IMR-90 (cell line): ENCODE data around the gene R3HDM2. TPM values are rescaled to one million over a fixed set of nuclear protein-coding genes. Genes with fewer than 3 reads are reported as not detected.

Experiments used
- ATAC-seq: fragments of 200-7000 bp; cut with Tn5 transposase; 2 replicates; pipeline ENCODE4 v1.9.1; 2020; ENCODE audit warnings: low read depth, mild to moderate bottlenecking, moderate library complexity
- BruUV-seq: library from RNA; stranded (reverse); fragments of 400-500 nt; replicated peaks from 2 replicates; lab custom pipeline; 2021; lab: Mats Ljungman, UMichigan
- CTCF ChIA-PET: fragments of 300-600 bp; formaldehyde crosslinking; extraction: SDS; loops from one replicate; lab custom pipeline; 2021; ENCODE audit warnings: antibody characterized with exemption; lab: Yijun Ruan, JAX
- POLR2A ChIA-PET: fragments of 300-600 bp; sonication (Branson Sonifier 250); formaldehyde crosslinking; loops from one replicate; lab custom pipeline; 2022; ENCODE audit warnings: antibody characterized with exemption; ENCODE audit not compliant: unreplicated experiment; lab: Charles Lee
- DNase-seq: peaks from one replicate; pipeline ENCODE4 v3.0.0; 2013
- H2AFZ ChIP-seq: replicated peaks from 2 replicates; pipeline ENCODE3; 2013; ENCODE audit warnings: low read length, mild to moderate bottlenecking; ENCODE audit not compliant: poor library complexity
- H2AK5ac ChIP-seq: 2 replicates; pipeline ENCODE4 v1.6.1; 2013; ENCODE audit warnings: low read depth, low read length, inconsistent platforms
- H2AK9ac ChIP-seq: replicated peaks from 2 replicates; pipeline ENCODE3; 2013; ENCODE audit warnings: mild to moderate bottlenecking, low read depth, low read length, moderate library complexity; ENCODE audit not compliant: poor library complexity
- H2BK120ac ChIP-seq: 2 replicates; pipeline ENCODE4 v1.6.1; 2013; ENCODE audit warnings: low read depth, low read length, inconsistent platforms
- H2BK15ac ChIP-seq: 3 replicates; pipeline ENCODE4 v1.6.1; 2013; ENCODE audit warnings: low read depth, low read length, inconsistent platforms
- H2BK20ac ChIP-seq: 2 replicates; pipeline ENCODE4 v1.6.1; 2013; ENCODE audit warnings: low read depth, mild to moderate bottlenecking, inconsistent platforms, low read length, moderate library complexity
- H2BK5ac ChIP-seq: 2 replicates; pipeline ENCODE4 v1.6.1; 2013; ENCODE audit warnings: mild to moderate bottlenecking, low read depth, low read length, inconsistent platforms; ENCODE audit not compliant: poor library complexity, severe bottlenecking
- H3K14ac ChIP-seq: replicated peaks from 2 replicates; pipeline ENCODE4 v1.6.1; 2013; ENCODE audit warnings: low read depth, low read length, inconsistent platforms
- H3K18ac ChIP-seq: 2 replicates; pipeline ENCODE4 v1.6.1; 2013; ENCODE audit warnings: low read depth, low read length, control low read depth
- H3K23ac ChIP-seq: 2 replicates; pipeline ENCODE4 v1.6.1; 2013; ENCODE audit warnings: low read depth, low read length, inconsistent platforms
- H3K27ac ChIP-seq: 2 replicates; pipeline ENCODE4 v1.5.1; 2013; ENCODE audit warnings: mild to moderate bottlenecking, control low read depth, low read length; ENCODE audit not compliant: insufficient read depth
- H3K27me3 ChIP-seq: 2 replicates; pipeline ENCODE4 v1.6.1; 2013; ENCODE audit warnings: low read length; ENCODE audit not compliant: control insufficient read depth, insufficient read depth
- H3K36me3 ChIP-seq: 2 replicates; pipeline ENCODE4 v1.6.1; 2013; ENCODE audit warnings: low read length, mixed read lengths; ENCODE audit not compliant: control insufficient read depth, insufficient read depth
- H3K4ac ChIP-seq: 2 replicates; pipeline ENCODE4 v1.6.1; 2013; ENCODE audit warnings: low read depth, low read length, inconsistent platforms
- H3K4me1 ChIP-seq: 2 replicates; pipeline ENCODE4 v1.6.1; 2013; ENCODE audit warnings: low read length, mixed read lengths; ENCODE audit not compliant: control insufficient read depth, insufficient read depth
- H3K4me2 ChIP-seq: 2 replicates; pipeline ENCODE4 v1.6.1; 2013; ENCODE audit warnings: low read depth, mild to moderate bottlenecking, control low read depth, low read length, moderate library complexity
- H3K4me3 ChIP-seq: 2 replicates; pipeline ENCODE4 v1.5.1; 2013; ENCODE audit warnings: low read depth, mild to moderate bottlenecking, control low read depth, low read length, moderate library complexity; ENCODE audit not compliant: insufficient read depth
- H3K56ac ChIP-seq: 2 replicates; pipeline ENCODE4 v1.6.1; 2013; ENCODE audit warnings: low read length, inconsistent platforms; ENCODE audit not compliant: insufficient read depth; ENCODE audit errors: extremely low read depth
- H3K79me1 ChIP-seq, 2 experiments: 2 replicates each; pipeline ENCODE4 v1.6.1; 2013; ENCODE audit warnings: low read length in 2 of 2, inconsistent platforms in 1 of 2, low read depth in 1 of 2
- H3K9ac ChIP-seq: 2 replicates; pipeline ENCODE4 v1.6.1; 2013; ENCODE audit warnings: low read depth, low read length, control low read depth
- H3K9me1 ChIP-seq: 2 replicates; pipeline ENCODE4 v1.6.1; 2013; ENCODE audit warnings: low read length, inconsistent platforms; ENCODE audit not compliant: insufficient read depth
- H3K9me3 ChIP-seq: 2 replicates; pipeline ENCODE4 v1.6.1; 2013; ENCODE audit warnings: low read length; ENCODE audit not compliant: control insufficient read depth, insufficient read depth
- H4K20me1 ChIP-seq: 2 replicates; pipeline ENCODE4 v1.6.1; 2013; ENCODE audit warnings: low read length, inconsistent platforms; ENCODE audit not compliant: insufficient read depth
- H4K5ac ChIP-seq: 2 replicates; pipeline ENCODE4 v1.6.1; 2013; ENCODE audit warnings: mild to moderate bottlenecking, low read depth, low read length, control low read depth
- H4K8ac ChIP-seq, 2 experiments: 2 replicates each; pipeline ENCODE4 v1.6.1; 2013; ENCODE audit warnings: low read depth in 2 of 2, low read length in 2 of 2, control low read depth in 1 of 2, inconsistent platforms in 1 of 2
- H4K91ac ChIP-seq: 2 replicates; pipeline ENCODE4 v1.6.1; 2013; ENCODE audit warnings: low read depth, low read length, inconsistent platforms; ENCODE audit not compliant: insufficient read depth
- CEBPB ChIP-seq: IDR thresholded peaks from 2 replicates; pipeline ENCODE4 v1.6.1; 2012; ENCODE audit warnings: low read depth, low read length, improper control_type of control experiment
- FOS ChIP-seq: fragments of 150-350 bp; IDR thresholded peaks from 2 replicates; pipeline ENCODE4 v1.6.1; 2016; ENCODE audit warnings: low read depth, low read length
- MAZ ChIP-seq: IDR thresholded peaks from 2 replicates; pipeline ENCODE4 v1.6.1; 2012; ENCODE audit warnings: low read depth, mild to moderate bottlenecking, low read length, improper control_type of control experiment, moderate library complexity, borderline replicate concordance
- MXI1 ChIP-seq: IDR thresholded peaks from 2 replicates; pipeline ENCODE4 v1.6.1; 2012; ENCODE audit warnings: low read depth, mild to moderate bottlenecking, low read length, moderate library complexity, borderline replicate concordance
- NFE2L2 ChIP-seq: fragments of 150-350 bp; IDR thresholded peaks from 2 replicates; pipeline ENCODE4 v1.6.1; 2016; ENCODE audit warnings: low read depth, mild to moderate bottlenecking, low read length
- POLR2A ChIP-seq: IDR thresholded peaks from 2 replicates; pipeline ENCODE4 v1.6.1; 2012; ENCODE audit warnings: mild to moderate bottlenecking, low read depth, low read length
- RAD21 ChIP-seq: IDR thresholded peaks from 2 replicates; pipeline ENCODE4 v1.6.1; 2012; ENCODE audit warnings: low read length, improper control_type of control experiment
- SMC3 ChIP-seq: fragments of 150-350 bp; IDR thresholded peaks from 2 replicates; pipeline ENCODE4 v1.6.1; 2016; ENCODE audit warnings: low read depth, mild to moderate bottlenecking, antibody characterized with exemption, low read length, moderate library complexity
- WGBS, 2 experiments: methylation state at CpG; one replicate each; pipeline versions ENCODE4 v1.1.5 to v1.1.7; 2013; ENCODE audit warnings: missing lambda C conversion rate in 2 of 2; ENCODE audit not compliant: insufficient read length in 1 of 2; ENCODE audit errors: extremely low coverage in 2 of 2; 5-methylcytosine and 5-hydroxymethylcytosine counted together
- dilution Hi-C: fragments of 300-500 bp; cut with HindIII; formaldehyde crosslinking; loops from one replicate; pipeline ENCODE4 v1.14.3; 2018; ENCODE audit warnings: low sequenced_read_pairs; ENCODE audit not compliant: unreplicated experiment
- in situ Hi-C: fragments of 300-500 bp; cut with MboI; formaldehyde crosslinking; loops from 3 replicates; pipeline ENCODE4 v1.14.3; 2019; ENCODE audit warnings: low sequenced_read_pairs, inconsistent platforms, mixed read lengths
- intact Hi-C: fragments of 100-400 bp; cut with micrococcal nuclease; formaldehyde crosslinking; loops from 2 replicates; pipeline ENCODE4 v1.10.0; 2022
- polyA plus RNA-seq, 3 experiments: library from polyadenylated mRNA; depleted of rRNA; stranded (reverse); fragments of >200 nt; gene quantifications; 2 replicates each; pipeline ENCODE4 v1.2.3, GENCODE V29; 2012; ENCODE audit warnings: low replicate concordance in 1 of 3
- total RNA-seq: library from RNA; depleted of rRNA; stranded (reverse); fragments of >200 nt; gene quantifications from 2 replicates; pipeline ENCODE4 v1.2.3, GENCODE V29; 2012
- TF ChIP-seq, protein P1 (sequence below): fragments of 150-350 bp; IDR thresholded peaks from 2 replicates; pipeline ENCODE4 v1.6.1; 2016; ENCODE audit warnings: low read depth, mild to moderate bottlenecking, low read length, moderate library complexity, borderline replicate concordance
- TF ChIP-seq, protein P2 (sequence below): conservative IDR thresholded peaks from 2 replicates; pipeline ENCODE4 v1.5.1; 2012; ENCODE audit warnings: mild to moderate bottlenecking, low read depth, low read length, improper control_type of control experiment
- TF ChIP-seq, protein P3 (sequence below): fragments of 150-350 bp; IDR thresholded peaks from 2 replicates; pipeline ENCODE4 v1.6.1; 2017; ENCODE audit warnings: mild to moderate bottlenecking, antibody characterized with exemption, low read length, low read depth

The R3HDM2 gene
- total and polyA plus RNA-seq, 2 of the 4 experiments (the other 2 are of a cell fraction), result 7.5 to 28.4 TPM

DNA sequence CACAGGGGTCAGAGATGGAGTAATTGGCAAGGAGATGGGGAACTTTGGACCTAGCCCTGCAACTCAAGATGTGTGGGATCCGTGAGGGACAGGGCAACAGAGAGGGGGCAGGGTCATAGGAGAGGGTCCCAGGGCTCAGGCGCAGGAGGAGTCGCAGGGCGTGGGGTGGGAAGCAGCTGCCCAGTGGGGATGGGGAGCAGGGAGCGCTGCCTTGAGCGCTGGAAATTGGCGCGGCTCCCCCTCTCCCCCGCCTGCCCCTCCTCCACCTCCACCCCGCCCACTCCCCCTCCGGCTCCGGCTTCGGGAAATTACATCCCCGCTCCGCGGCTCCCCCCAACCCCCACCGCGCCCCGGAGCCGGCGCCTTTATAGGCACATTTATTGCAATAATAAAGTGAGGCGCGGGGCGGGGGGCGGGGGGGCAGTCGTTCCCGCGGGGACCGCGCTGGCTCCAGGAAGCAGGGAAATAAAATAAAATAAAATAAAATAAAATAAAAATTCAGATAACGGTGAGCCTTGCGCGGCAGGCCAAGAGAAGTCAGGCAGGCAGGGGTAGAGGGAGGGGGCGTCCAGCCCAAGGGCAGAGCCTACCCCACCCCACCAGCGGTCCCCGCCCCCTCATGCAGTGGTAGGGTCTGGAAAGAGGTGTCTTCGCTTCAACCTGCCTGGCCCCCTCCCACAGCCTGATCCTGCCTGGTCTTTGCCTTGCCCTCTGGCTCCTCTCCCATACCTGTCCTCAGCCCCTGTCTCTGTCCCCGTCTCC, 210.7 kb downstream of the R3HDM2 start (continued):
- TF ChIP-seq, protein P1, sequence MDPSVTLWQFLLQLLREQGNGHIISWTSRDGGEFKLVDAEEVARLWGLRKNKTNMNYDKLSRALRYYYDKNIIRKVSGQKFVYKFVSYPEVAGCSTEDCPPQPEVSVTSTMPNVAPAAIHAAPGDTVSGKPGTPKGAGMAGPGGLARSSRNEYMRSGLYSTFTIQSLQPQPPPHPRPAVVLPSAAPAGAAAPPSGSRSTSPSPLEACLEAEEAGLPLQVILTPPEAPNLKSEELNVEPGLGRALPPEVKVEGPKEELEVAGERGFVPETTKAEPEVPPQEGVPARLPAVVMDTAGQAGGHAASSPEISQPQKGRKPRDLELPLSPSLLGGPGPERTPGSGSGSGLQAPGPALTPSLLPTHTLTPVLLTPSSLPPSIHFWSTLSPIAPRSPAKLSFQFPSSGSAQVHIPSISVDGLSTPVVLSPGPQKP, result no peak

DNA sequence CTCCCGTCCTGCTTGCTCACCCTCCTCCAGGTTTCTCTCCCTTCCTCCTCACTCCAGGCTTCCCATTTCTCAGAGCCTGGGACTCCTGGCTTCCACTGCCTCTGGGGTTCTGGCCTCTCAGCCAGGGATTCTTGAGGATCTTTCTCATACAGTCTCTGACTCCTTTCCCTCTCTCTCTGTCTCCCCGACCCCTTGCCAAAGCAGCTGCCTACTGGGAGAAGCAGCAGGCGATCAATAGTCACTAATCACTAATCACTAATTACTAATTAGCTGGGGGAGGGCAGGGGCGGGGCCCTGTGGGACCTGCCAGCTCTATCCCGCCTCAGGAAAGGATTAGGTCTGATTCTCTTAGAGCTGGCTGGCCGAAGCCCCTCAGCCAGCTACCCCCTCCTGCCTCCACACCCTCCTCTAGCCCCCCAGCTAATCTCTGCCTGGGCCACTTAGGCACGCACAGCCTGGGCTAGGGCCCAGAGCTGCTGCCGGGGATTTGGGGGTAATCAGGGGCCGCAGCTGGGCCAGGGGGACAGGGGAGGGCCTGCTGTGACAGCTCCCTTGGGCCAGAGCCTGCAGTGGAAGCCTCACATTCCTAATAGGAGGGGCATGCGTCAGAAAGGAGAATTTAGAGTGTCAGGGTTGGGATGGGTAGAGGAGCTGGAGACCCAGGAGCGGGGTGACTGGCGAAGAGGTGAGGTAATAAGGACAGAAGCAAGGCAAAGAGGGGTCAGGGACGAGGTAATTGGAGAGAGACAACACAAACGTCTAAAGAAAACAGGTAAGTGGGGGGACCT, 211.4 kb downstream of the R3HDM2 start:
- H4K5ac ChIP-seq, result no peak overlapping the region
- H3K9me1 ChIP-seq, result no peaks in the 10 kb centered on the region
- H3K56ac ChIP-seq, result no peak overlapping the region
- no peak for DNase-seq
- no peak overlapping the region for H2BK120ac ChIP-seq
- H2AFZ ChIP-seq, result no peak overlapping the region
- no peak for ATAC-seq
- H3K4me2 ChIP-seq, result no peak overlapping the region
- intact Hi-C loops, result no loop called here
- ChIA-PET CTCF (interaction anchor here (1.0 kb wide), 1 partner anchor 23 kb away, joined by 3 read pairs; no protein-coding TSS in a partner anchor), POLR2A (interaction anchor here (1.2 kb wide), 1 partner anchor 10 kb away, joined by 5 read pairs; the partner anchor contains the start of gene SHMT2)
- no peak overlapping the region for H2BK20ac ChIP-seq
- in situ Hi-C loops, result no loop called here
- dilution Hi-C loops, result no loop called here
- H3K18ac ChIP-seq, result no peak overlapping the region
- no peak overlapping the region for H2BK15ac ChIP-seq
- H4K91ac ChIP-seq, result no peak overlapping the region
- peaks cover 33% of the 10 kb centered on the region for H4K20me1 ChIP-seq
- no peak overlapping the region for H3K23ac ChIP-seq
- H3K4me3 ChIP-seq, result no peak overlapping the region
- H2BK5ac ChIP-seq, result no peak overlapping the region
- no peak overlapping the region for H3K14ac ChIP-seq
- peaks cover 0 to 7% of the 10 kb centered on the region in 2 experiments; a peak in 1 of 4 replicates for H3K79me1 ChIP-seq
- WGBS, 2 experiments, result 71% methylated on average over 6 of the region's 14 CpGs; no CpG with 5 or more reads in 1 of the 2 experiments
- BruUV-seq, result no TSS peak
- no peak overlapping the region for H3K27ac ChIP-seq
- peaks cover 5% of the 10 kb centered on the region; the same call in 1 of the 2 replicates for H3K4me1 ChIP-seq
- H3K9me3 ChIP-seq, result no peaks in the 10 kb centered on the region
- H2AK5ac ChIP-seq, result no peak overlapping the region
- H2AK9ac ChIP-seq, result no peak overlapping the region
- H3K9ac ChIP-seq, result no peak overlapping the region
- H3K27me3 ChIP-seq, result peaks cover 79% of the 10 kb centered on the region
- H3K36me3 ChIP-seq, result no peaks in the 10 kb centered on the region
- no peak overlapping the region for H4K8ac ChIP-seq
- H3K4ac ChIP-seq, result no peak overlapping the region
- TF ChIP-seq MAZ (no peak), NFE2L2 (no peak), MXI1 (no peak), RAD21 (no peak), CEBPB (no peak), POLR2A (no peak), SMC3 (no peak), FOS (no peak)
- TF ChIP-seq, protein P2, sequence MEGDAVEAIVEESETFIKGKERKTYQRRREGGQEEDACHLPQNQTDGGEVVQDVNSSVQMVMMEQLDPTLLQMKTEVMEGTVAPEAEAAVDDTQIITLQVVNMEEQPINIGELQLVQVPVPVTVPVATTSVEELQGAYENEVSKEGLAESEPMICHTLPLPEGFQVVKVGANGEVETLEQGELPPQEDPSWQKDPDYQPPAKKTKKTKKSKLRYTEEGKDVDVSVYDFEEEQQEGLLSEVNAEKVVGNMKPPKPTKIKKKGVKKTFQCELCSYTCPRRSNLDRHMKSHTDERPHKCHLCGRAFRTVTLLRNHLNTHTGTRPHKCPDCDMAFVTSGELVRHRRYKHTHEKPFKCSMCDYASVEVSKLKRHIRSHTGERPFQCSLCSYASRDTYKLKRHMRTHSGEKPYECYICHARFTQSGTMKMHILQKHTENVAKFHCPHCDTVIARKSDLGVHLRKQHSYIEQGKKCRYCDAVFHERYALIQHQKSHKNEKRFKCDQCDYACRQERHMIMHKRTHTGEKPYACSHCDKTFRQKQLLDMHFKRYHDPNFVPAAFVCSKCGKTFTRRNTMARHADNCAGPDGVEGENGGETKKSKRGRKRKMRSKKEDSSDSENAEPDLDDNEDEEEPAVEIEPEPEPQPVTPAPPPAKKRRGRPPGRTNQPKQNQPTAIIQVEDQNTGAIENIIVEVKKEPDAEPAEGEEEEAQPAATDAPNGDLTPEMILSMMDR, result no peak
- TF ChIP-seq, protein P3, sequence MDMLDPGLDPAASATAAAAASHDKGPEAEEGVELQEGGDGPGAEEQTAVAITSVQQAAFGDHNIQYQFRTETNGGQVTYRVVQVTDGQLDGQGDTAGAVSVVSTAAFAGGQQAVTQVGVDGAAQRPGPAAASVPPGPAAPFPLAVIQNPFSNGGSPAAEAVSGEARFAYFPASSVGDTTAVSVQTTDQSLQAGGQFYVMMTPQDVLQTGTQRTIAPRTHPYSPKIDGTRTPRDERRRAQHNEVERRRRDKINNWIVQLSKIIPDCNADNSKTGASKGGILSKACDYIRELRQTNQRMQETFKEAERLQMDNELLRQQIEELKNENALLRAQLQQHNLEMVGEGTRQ, result no peak
